AG09319 (cell line): ENCODE results near the gene ZNF507.

Experiments used
- DNase-seq: peaks from one replicate; pipeline ENCODE4 v3.0.0-alpha.2; 2010; ENCODE audit warnings: low read depth; ENCODE audit errors: extremely low read depth
- CTCF ChIP-seq: IDR thresholded peaks from 2 replicates; pipeline ENCODE4 v1.5.1; 2011; ENCODE audit warnings: low read depth, mild to moderate bottlenecking, inconsistent platforms, low read length, moderate library complexity

ZNF507 gene

DNA sequence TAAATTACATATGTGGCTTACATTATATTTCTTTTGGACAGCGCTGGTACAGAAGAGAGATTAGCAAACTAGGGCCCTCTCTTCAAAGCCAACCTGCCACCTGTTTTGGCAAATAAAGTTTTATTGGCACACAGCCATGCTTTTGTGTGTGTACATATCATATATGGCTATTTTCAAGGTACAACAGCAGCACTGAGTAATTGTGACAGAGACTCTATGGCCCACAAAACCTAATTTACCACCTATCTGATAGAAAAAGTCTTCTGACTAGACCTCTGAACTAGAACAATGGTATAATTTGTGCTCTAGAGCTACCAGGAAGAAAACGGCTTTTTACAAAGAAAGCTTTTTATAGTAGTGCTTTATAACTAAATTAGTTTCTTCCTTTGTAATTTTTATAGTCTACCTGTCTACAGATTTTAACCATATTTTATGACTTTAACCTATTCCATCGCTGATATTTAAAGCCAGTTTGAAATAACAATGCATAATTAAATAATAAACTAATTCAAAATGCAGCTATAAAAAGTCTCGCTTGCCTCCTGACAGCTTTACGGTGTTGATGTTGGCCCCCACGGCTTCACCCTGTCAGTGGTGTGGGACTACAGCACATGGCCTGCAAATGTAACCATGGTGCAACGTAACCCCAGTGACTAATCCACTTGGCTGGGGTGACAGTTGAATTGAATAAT lies 42.4 kb downstream of the ZNF507 start:
- no peak for TF ChIP-seq CTCF
- peak; percentile 12 for DNase-seq

DNA sequence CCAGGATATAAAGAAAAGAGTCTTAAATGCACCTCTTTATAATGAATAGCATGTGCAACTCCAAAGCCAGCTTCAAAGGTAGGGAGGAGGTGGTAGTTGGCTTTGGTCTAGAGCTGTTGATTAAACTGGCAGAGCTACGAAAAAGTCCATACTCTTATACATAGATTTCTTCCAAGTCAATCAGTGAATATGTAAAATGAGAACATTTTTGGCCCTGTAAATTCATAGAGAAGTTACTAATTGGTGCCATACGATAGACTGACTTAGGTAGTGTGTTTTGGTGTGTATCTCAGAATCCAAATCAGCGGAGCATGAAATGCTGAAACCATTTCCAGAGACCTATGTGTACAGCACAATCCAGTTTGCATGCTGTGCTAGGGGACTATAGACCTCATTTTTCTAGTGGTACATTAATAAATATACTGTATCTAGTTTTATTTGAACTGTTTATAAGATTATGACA lies 43.0 kb downstream of the ZNF507 start:
- no peak for TF ChIP-seq CTCF
- DNase-seq: peak; percentile 7

DNA sequence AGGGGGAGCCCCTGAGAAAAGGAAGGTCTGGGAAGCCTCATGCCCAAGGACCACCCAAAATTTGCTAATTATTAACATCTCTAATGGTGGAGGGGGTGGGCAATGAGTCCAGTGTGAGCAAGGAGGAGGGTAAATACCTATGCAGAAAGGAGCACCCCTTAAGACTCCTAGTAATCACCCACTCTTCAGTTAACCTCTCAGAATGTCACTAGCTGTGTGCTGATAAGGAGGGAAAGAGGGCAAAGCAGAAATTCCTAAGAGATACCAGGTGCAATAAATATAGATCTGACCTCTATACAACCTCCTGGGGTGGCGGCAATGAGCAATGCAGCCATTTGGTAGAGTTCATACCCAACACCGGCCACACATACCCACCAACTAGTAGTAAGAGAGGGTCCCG lies 47.5 kb downstream of the ZNF507 start:
- TF ChIP-seq CTCF: no peak
- DNase-seq: no peak

DNA sequence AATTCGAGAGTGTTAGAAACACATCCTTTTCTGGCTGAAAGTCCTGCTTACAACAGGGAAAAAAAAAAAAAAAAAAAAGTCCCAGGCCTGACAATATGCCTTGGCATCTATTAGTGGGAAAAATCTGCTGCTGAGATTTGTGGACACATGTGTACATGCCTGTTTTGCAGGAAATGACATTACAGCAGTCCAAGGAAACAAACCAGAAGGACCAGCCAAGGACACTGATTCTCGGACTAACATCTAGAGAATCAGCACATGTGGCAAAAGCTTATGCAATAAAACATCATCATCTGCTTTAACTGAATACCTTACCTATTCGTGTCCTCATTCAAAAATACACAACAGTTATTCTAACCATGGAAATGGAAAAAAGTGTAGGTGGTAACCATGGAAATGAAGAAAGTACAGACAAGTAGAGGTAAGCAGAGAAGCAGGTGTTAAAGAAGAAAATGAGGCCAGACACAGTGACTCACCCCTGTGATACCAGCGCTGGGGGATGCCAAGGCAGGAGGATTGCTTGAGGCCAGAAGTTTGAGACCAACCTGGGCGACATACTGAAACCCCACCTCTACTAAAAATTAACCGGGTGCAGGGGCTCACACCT lies 50.7 kb downstream of the ZNF507 start:
- DNase-seq: no peak
- TF ChIP-seq CTCF: no peak

DNA sequence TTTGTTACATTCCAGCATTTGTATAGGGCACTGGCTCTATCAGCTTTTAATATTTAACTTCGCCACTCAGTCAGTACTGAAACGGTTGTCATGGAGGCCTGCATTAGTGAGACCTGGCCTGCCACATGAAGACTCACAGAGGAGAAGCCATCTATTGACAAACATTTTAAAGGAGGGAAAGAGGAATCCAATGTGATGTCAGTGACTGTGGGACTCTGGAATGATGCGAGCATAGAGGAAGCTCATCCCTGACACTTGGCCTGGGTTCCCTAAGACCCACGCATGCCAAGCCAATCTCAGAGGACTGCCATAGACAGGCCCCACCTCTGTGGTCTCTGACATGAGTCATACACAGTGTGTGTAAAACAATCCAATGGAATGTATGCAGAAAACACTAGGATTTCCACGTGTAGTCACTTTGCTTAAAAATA lies 52.3 kb downstream of the ZNF507 start:
- no peak for TF ChIP-seq CTCF
- DNase-seq: peak; percentile 57

DNA sequence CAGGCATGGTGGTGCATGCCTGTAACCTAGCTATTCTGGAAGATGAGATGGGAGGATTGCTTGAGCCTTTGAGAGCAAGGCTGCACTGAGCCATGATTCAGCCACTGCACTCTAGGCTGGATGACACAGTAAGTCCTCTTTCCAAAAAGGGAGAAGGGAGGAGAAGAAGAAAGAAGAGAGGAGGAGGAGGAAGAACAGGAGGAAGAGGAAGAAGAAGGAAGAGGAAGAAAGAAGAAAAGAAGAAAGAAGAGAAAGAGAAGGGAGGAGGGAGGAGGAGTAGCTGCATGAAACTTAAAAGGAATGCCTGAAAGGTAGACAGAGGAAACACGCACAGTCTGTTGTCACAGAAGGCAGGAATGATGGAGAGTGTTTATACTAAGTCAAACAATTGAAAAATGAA lies 56.6 kb downstream of the ZNF507 start:
- no peak for DNase-seq
- no peak for TF ChIP-seq CTCF

DNA sequence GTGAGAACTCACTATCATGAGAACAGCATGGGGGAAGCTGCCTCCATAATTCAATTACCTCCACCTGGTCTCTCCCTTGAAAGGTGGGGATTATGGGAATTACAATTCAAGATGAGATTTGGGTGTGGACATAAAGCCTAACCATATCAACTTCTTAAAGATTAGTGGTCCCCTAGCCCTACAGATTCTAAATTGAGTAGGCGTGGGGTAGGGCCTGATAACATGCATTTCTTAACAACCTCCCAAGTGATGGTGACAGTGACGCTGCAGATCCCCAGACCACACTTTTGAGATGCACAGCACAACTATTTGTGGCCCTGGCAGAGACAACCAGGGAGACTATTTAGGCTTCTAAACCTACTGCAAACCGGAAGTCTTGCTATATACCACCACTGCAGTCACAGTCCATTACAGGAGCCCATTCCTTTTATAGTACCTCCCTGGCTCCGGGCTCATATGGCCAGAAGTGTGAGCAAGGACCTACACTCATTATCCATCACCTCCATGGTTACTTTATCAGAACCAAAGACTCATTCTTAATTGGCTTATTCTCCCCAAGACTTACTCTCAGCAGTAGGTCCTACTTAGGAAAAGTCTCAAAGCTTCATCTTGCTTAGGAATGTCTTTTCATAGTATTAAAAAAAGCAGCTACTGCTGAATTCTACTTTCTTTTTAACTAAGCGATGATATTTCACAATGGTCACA lies 58.0 kb downstream of the ZNF507 start:
- TF ChIP-seq CTCF: no peak
- no peak for DNase-seq
